Measurements from ENCODE around the gene CSRP1. TPM values are rescaled to one million over a fixed set of nuclear protein-coding genes. Genes with fewer than 3 reads are reported as not detected.

CSRP1 gene
- total RNA-seq, 2 donors from 2014 or later = 13.2 to 57.6 TPM

DNA sequence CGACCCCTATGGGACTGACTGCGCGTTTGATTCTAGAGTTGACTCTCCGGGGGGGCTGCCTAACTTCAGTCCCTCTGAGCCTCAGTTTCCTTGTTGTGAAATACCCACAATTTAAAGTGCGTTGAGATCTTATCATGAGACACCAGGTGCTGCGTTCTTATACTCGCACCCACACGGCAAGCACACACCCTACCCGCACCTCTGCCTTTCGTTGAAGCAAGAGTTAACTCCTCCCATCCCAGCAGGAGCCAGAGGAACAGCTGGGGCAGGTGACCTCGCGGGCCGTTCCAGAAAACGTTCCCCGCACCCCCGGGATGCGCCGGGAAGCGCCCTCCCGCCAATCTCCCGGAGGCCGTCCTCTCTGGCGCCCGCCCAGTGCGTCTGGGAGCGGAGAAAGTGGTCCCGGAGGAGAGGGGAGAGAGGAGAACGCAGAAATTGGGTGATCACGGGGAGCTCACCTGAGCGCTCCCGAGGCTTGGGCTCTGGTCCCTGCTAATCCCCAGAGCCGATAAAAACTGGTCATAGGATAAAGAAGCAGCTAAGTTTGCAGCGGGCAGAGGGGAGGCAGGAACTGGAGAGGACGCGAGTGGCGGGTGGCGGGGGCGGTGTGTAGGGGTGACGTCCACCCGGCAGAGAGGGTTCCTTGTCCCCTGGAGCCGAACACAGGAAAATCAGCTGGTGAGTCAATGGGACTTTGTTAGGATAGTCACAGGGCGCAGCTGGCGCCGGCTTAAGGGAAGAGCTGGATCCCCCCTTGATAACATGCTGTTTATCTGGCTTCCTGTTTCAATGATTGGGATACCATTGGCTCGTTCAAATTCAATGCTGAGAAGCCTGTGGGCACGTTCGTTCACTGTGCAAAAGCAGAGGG lies 32.9 kb upstream of the CSRP1 start:
- DNase-seq (ENCODE audit: low spot score in 2 of 2) = no peak
- H3K9me3 Mint-ChIP-seq = no peaks in the 10 kb centered on the region
- peaks cover 0 to 7% of the 10 kb centered on the region in 2 donors for H3K36me3 Mint-ChIP-seq
- H3K27ac Mint-ChIP-seq = no peak overlapping the region
- peak in 1 of 2 donors; percentile 14 for ATAC-seq

DNA sequence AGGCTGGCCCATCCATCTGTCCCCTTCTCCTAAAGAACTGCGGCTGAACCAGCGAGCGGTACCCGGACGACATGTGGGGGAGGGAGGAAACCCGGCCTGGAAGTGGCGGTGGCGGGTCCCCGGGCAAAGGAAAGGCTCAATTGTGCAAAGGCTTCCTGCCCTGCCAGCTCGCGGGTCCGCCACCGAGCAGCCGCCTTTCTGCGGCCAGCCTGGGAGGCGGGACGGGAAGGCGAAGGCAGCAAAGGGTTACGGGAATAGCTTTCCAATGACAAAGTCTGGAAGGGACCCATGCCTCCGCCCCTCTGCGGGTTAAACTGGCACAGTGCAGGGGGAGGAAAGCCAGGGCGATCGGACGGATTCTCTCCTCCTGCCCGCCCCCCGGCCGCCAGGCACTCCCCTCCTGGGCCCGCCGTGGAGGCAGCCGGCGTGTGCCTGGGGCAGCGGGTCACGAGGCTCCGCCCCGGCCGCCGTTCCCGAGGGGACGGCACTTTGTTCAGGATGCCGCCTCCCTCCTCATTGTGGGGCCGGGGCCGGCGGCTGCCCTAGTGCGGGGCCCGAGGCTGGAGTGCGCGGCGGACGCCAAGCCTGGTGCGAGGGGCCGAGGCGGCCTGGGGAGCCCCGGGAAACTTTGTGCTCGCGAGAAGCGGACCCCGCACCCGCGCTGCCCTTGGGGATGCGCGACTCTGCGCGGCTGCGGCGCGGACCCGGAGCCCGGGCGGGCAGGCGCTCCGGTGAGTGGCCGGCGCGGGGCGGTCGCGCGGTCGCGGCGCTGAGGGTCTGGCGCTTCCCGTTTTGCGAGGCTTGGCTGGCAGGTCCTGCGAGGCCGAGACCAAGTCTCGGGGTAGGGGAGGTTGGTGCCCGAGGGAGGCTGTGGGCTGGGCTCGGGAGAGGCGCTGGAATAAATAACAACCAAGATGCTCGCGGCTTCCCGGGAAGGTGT lies 32.0 kb upstream of the CSRP1 start, which contains the start of gene NAV1:
NAV1 (plus strand) TSS at position 516 of the 940 bp plus-strand sequence. CDS start 83,758 bp downstream, outside the sequence.
- H3K36me3 Mint-ChIP-seq = peaks cover 0 to 7% of the 10 kb centered on the region in 2 donors

DNA sequence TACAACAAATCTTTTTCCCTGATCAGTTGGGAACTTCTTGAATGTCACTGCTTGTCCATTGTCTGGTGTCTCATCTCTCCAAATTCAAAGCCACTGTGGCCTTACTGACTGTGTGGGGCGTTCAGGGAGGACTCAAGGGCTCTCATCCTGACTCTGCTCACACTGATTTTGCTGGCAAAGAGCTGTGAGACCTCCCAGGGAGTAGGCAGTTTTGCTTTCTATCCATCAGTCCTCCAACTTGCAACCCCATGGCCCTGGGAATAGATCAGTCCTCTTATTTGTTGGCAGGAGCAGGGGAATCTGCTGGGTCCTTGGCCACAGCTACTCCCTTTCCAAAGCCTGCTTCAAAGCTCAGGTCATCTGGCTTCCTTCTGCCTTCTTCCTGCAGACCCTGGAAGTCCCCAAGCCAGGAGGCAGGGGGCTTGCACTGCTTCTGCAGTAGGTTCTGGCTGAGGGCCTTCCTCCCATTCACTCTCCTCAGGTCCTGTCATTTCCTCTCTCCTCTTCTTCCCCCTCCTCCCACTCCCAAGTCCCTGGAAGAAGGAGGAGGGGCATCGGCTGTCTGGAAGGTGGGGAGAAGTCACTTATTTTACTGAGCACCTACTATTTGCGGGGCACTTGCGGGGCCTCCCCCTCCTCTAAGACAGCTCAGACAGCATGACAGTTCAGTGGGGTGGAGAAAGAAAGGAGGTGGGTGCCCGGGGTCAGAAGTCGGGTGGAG lies 31.1 kb upstream of the CSRP1 start:
- peak in 1 of 2 donors; percentile 8 for ATAC-seq
- no peak overlapping the region for H3K27ac Mint-ChIP-seq

More for the DNA sequence above, 32.0 kb upstream of the CSRP1 start, which contains the start of gene NAV1:
- ATAC-seq (peak; percentile 28 to 56), DNase-seq (ENCODE audit: low spot score in 2 of 2) (no peak)
- Mint-ChIP-seq H3K9me3 (no peaks in the 10 kb centered on the region), H3K27ac (no peak within 1 kb of the TSS)

DNA sequence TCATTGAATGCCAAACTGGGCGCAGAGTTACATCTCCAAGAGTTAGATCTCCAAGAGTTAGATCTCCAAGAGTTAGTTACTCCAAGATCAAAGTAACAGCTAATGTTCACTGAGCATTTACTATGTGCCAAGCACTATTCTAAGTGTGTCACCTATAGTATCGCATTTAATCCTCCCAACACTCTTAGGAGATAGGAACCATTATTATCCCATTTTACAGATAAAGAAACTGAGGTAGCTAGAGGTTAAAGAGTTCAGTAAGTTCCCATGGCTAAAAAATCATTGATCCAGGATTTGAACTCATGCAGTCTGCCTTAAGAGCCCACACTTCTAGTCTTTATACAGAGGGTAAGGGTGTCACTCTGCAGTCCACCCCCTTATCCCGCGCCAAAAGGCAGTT lies 30.5 kb upstream of the CSRP1 start:
- no peak overlapping the region for H3K27ac Mint-ChIP-seq
- no peaks in the 10 kb centered on the region for H3K9me3 Mint-ChIP-seq
- peaks cover 0 to 11% of the 10 kb centered on the region in 2 donors for H3K36me3 Mint-ChIP-seq
- DNase-seq (ENCODE audit: low spot score in 2 of 2) (no peak), ATAC-seq (no peak)

More for the DNA sequence above, 31.1 kb upstream of the CSRP1 start:
- DNase-seq (ENCODE audit: low spot score in 2 of 2) = no peak
- H3K9me3 Mint-ChIP-seq = no peaks in the 10 kb centered on the region
- peaks cover 0 to 7% of the 10 kb centered on the region in 2 donors for H3K36me3 Mint-ChIP-seq

DNA sequence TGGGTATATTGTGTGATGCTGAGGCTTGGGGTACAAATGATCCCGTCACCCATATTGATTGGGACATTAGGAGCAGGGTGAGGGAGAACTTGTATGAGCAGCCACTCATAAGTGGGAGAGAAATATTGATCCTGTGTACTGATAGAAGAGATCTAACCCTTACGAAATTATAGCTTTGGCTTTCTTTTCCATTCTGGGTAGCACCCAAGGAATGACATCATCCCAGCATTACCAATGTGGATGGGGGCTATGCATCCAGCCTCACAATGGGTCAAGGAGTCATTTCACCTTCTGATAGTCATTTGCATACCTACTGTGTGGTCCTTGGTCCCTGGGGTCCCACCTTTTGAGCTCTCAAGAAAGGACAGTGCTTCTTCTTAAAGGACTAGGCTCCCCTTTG lies 30.1 kb upstream of the CSRP1 start:
- ATAC-seq (no peak), DNase-seq (ENCODE audit: low spot score in 2 of 2) (no peak)
- Mint-ChIP-seq H3K9me3 (no peaks in the 10 kb centered on the region), H3K36me3 (peaks cover 0 to 14% of the 10 kb centered on the region in 2 donors), H3K27ac (no peak overlapping the region)

DNA sequence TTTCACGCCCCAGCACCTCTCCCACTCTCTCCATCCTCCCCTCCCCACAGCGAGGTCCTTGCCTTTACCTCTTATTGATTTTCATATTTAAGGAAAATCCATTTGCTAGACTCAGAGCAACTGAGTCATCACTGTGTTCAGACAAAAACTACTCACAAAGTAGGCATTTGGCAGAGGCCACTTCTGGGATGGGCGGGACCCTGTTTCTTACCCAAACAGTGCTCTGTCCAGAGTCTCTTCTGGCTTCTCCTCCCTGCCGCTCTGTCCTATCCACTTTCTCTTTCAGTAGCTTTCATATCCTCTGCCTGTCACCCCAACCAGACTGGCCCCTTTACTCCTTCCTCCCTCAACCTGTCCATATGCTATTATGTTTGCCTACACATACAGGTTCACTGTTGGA lies 29.6 kb upstream of the CSRP1 start:
- Mint-ChIP-seq H3K36me3 (peaks cover 0 to 14% of the 10 kb centered on the region in 2 donors), H3K9me3 (no peaks in the 10 kb centered on the region), H3K27ac (no peak overlapping the region)
- ATAC-seq = no peak
- DNase-seq (ENCODE audit: low spot score in 2 of 2) = no peak

DNA sequence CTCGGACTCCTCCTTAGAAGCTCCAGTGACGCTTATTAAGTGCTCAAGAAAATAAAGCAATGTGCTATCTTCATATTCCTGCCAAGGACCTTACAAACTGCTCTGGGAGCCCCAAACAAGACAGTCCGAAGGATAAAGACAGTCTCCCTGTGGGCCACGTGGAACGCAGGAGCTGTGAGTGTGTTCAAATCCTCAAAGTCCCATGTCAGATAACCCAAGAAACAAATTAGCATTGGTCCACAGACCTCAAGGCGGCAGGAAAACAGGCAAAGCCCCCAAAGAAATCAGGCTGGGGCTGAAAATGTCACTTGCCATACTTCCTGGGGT lies 29.0 kb upstream of the CSRP1 start:
- H3K36me3 Mint-ChIP-seq = peaks cover 0 to 9% of the 10 kb centered on the region in 2 donors
- H3K27ac Mint-ChIP-seq = no peak overlapping the region
- ATAC-seq = no peak
- no peaks in the 10 kb centered on the region for H3K9me3 Mint-ChIP-seq
- no peak for DNase-seq (ENCODE audit: low spot score in 2 of 2)

DNA sequence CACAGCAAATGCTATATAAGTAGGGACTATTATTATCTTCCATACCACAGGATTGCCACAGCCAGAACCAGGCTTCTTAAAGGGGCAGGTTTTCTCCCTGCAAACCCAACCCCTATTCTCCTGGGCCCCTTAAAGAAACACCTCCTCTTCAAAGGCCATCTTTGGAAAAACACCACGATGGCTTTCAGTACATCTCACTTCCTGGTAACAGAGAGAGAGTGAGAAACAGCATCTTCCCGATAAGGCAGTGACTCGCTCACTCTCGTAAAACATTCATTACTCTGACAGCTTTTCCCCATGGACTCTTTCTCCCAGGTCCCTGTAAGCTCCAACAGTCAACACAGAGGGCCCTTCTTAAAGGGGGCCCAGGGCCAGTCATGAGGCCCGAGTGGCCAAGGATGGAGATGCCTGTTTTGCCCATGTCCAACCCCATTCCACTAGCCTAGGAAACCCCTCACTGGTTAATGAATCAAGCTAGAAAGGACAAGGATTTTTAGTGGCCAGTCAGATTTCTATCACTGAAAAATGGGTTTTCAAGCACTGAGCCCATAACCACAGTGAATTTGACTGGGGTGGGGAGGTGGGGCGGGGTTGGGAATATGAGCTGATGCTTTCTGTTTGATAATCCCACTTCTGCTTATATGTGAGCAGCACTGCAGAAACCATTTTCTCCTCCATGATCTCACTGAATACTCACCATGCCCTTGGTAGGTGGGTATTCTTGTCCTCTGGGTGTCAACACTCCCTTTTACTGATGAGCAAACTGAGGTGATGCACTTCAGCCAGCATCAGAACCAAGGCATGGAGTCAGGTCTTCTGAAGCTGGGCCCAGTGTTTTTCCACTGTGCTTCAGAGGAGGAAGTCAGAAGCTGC lies 28.4 kb upstream of the CSRP1 start:
- Mint-ChIP-seq H3K27ac (no peak overlapping the region), H3K36me3 (peaks cover 0 to 11% of the 10 kb centered on the region in 2 donors), H3K9me3 (no peaks in the 10 kb centered on the region)
- DNase-seq (ENCODE audit: low spot score in 2 of 2) (no peak), ATAC-seq (peak; percentile 42 to 46)

DNA sequence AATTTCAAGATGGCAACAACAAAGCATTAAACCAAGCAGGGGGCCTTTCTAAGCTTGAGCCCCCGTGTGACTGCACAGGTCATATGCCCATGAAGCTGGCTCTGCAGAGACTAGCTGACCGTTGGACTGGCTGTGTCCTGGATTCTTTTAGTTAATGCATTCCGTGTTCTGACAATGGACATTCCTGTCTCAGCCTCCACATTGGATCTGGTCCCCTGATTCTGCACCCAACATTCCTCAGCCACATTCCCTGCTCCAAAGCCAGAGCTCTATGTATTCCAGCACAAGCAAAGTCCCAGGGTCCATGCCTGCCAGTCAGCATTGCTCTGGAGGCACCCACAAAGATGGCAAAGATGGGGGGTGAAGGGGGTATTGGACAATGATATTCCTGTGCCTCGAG lies 26.9 kb upstream of the CSRP1 start:
- no peak for ATAC-seq
- H3K36me3 Mint-ChIP-seq = peaks cover 0 to 11% of the 10 kb centered on the region in 2 donors
- H3K27ac Mint-ChIP-seq = no peak overlapping the region
- H3K9me3 Mint-ChIP-seq = no peaks in the 10 kb centered on the region
- DNase-seq (ENCODE audit: low spot score in 2 of 2) = no peak

DNA sequence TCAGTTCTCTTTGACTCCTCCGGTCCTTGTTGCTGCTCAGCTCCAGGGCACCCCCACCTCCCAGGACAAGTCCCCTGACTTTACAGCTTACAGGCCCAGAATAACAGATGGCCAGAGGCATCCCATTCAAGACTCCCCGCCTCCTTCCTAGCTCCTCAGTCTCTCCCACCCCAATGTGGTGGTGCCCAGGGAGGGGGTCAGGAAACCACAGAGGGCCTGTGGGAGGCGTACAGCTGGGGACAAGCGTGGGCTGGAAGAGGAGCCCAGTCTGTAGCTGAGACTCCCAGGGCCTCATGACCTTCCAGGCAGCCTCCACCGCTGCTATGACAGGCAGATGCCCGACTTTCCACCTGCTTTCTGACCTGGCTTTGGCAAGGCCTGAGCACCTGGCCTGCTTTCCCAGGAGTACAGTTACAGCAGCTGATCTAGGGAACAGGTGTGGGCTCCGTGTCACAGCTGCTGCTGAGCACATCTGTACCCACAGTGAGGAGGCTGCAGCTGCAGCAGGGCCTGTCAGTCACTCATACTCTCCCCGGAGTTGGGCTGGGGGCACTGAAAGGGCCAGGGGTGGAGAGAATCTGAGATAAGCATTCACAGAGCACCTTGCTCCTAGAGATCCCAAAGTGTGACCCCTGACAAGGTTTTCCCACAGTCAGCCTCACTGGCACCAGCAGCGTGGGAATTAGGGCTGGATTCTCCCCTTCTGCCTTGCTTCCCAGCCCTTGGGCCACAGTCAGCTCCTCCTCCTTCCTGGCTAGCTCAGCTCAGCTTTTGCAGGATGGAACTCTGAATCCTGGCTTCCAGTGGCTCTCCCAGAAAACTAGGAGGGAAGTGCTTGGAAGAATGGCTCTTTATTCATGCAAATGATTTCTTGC lies 24.9 kb upstream of the CSRP1 start:
- Mint-ChIP-seq H3K27ac (peak overlapping the region in 1 of 2 donors; percentile 19), H3K36me3 (peaks cover 0 to 11% of the 10 kb centered on the region in 2 donors), H3K9me3 (no peaks in the 10 kb centered on the region)
- ATAC-seq = no peak
- DNase-seq (ENCODE audit: low spot score in 2 of 2) = no peak

DNA sequence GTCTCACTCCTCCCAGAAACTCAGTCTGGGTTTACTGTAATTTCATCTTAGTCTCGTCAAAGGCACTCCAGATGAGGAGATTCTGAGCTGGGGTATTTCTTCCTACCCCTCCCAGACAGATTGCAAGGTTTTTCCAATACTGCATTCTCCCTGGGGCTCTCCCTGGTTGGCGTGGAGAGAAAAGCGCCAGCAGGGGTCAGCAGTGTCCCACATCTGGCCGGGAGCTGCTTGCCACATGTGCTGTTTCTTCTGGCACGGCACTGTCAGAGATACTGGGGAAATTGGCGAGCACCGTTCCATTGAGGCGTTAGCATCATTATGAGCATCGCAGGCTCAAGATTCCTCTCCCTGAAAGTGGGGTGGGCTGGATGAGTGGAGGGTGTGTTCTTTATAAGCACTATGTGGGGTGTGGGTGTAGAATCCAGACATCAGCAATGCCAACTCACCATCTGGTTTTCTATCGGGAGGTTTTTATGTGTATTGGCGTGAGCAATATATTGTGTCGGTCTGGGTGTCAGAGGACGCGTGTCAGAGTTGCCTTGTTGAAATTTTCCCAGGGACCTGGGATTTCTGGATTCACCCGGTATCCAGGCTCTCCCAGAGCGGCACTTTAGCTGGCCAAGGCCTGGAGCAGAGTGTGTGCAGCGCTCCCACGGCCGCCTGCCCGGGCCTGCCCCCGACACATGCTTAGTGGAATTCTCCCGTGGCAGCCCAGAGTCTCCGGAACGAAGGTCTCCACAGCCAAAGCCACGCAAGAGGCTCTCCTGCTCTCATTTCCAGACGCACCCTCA lies 24.0 kb upstream of the CSRP1 start:
- Mint-ChIP-seq H3K36me3 (peaks cover 0 to 15% of the 10 kb centered on the region in 2 donors), H3K27ac (peak overlapping the region in 1 of 2 donors; percentile 19), H3K9me3 (no peaks in the 10 kb centered on the region)
- DNase-seq (ENCODE audit: low spot score in 2 of 2) (peak in 1 of 2 donors; percentile 53), ATAC-seq (peak; percentile 72 to 74)

DNA sequence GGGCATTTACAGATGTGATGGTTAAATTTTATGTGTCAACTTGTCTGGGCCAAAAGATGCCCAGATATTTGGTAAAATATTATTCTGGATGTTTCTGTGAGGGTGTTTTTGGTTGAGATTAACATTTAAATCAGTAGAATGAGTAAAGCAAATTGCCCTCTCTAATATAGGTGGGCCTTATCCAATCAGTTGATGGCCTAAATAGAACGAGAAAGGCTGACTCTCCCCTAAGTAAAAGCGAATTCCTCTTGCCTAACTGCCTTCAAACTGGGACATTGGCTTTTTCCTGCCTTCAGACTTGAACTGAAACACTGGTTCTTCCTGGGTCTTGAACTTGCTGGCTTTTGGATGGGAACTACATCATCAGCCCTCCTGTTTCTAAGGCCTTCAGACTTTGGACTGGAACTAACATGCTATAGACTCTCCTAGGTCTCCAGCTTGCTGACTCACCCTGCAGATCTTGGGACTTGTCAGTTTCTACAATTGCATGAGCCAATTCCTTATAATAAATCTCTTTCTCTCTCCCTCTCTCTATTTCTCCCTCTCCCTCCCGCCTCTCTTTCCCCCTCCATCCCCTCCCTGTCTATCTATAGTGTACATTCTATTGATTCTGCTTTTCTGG lies 21.8 kb upstream of the CSRP1 start:
- no peaks in the 10 kb centered on the region for H3K9me3 Mint-ChIP-seq
- H3K36me3 Mint-ChIP-seq = peaks cover 14 to 19% of the 10 kb centered on the region in 2 donors
- no peak overlapping the region for H3K27ac Mint-ChIP-seq
- ATAC-seq (no peak), DNase-seq (ENCODE audit: low spot score in 2 of 2) (no peak)

DNA sequence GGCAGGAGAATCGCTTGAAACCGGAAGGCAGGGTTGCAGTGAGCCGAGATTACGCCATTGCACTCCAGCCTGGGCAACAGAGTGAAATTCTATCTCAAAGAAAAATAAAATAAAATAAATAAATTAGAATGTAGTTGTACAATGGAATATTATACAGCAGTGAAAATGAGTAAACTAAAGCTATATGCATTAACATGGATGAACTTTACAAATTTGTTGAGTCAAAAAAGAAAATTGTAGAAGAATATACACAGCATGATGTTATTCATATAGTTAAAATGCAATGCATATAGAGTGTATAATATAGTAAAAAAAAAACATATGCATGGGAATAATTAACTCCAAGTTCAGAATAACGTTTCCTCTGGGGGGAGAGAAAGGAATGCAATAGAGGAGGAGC lies 21.0 kb upstream of the CSRP1 start:
- no peak overlapping the region for H3K27ac Mint-ChIP-seq
- H3K9me3 Mint-ChIP-seq = no peaks in the 10 kb centered on the region
- DNase-seq (ENCODE audit: low spot score in 2 of 2) = no peak
- ATAC-seq = no peak
- peaks cover 15 to 19% of the 10 kb centered on the region in 2 donors for H3K36me3 Mint-ChIP-seq

All from activated naive CD4-positive, alpha-beta T cell treated with anti-CD3 and anti-CD28 coated beads, Interleukin-2, amount 50 U/mL, for 72 hours (primary cell).